Measurements from ENCODE around the gene WDR17. TPM values are rescaled to one million over a fixed set of nuclear protein-coding genes. Genes with fewer than 3 reads are reported as not detected.

The WDR17 gene
- total and polyA plus RNA-seq, 7 donors: 0.63 to 11.0 (median 5.8) TPM; not detected in 2

GRCh38 chr4:176142253-176142652 lies 76.6 kb downstream of the WDR17 start:
- 79 to 82% methylated on average over 2 of the region's 2 CpGs for WGBS, 2 donors
- Histone ChIP-seq H3K9me3 (no peaks in the 10 kb centered on the region), H3K4me3 (no peak overlapping the region), H3K27me3 (no peaks in the 10 kb centered on the region), H3K27ac (no peak overlapping the region), H3K36me3 (no peaks in the 10 kb centered on the region), H3K4me1 (no peaks in the 10 kb centered on the region)
- DNase-seq: no peak
- TF ChIP-seq POLR2AphosphoS5 (IDR thresholded peaks at IDR 0.05) (no peak), CTCF (IDR thresholded peaks at IDR 0.05) (no peak), POLR2A (IDR thresholded peaks at IDR 0.05) (no peak), EP300 (IDR thresholded peaks at IDR 0.05) (no peak)
- intact Hi-C loops (cut with DNase I): loop anchor here (10.0 kb wide), 1 partner anchor 107 kb away; no protein-coding TSS in a partner anchor

GRCh38 chr4:176149680-176150355 lies 84.2 kb downstream of the WDR17 start:
- Histone ChIP-seq H3K27me3 (no peaks in the 10 kb centered on the region), H3K36me3 (no peaks in the 10 kb centered on the region), H3K27ac (peak overlapping the region in 1 of 4 donors; percentile 34), H3K4me3 (no peak overlapping the region), H3K4me1 (peaks cover 0 to 27% (median 8%) of the 10 kb centered on the region in 4 donors), H3K9me3 (no peaks in the 10 kb centered on the region)
- 66 to 80% methylated on average over 3 of the region's 3 CpGs for WGBS, 2 donors
- intact Hi-C loops (cut with DNase I): loop anchor here (2.0 to 10.0 kb wide), 4 partner anchors 77 to 172 kb away; no protein-coding TSS in a partner anchor
- no peak for TF ChIP-seq CTCF (IDR thresholded peaks at IDR 0.05)
- no peak for TF ChIP-seq EP300 (IDR thresholded peaks at IDR 0.05)
- TF ChIP-seq POLR2A (IDR thresholded peaks at IDR 0.05): no peak
- no peak for DNase-seq

- DNase-seq: no peak
- peaks cover 0 to 27% (median 8%) of the 10 kb centered on the region in 4 donors for H3K4me1 ChIP-seq
- H3K36me3 ChIP-seq: no peaks in the 10 kb centered on the region
- H3K27me3 ChIP-seq: no peaks in the 10 kb centered on the region
- no peaks in the 10 kb centered on the region for H3K9me3 ChIP-seq
- intact Hi-C loops (cut with DNase I): loop anchor here (2.0 to 5.0 kb wide), 3 partner anchors 77 to 172 kb away; no protein-coding TSS in a partner anchor
- TF ChIP-seq POLR2A (IDR thresholded peaks at IDR 0.05) (no peak), CTCF (IDR thresholded peaks at IDR 0.05) (peak in 2 of 4 experiments; percentile 14 to 47)
- H3K27ac ChIP-seq: peak overlapping the region in 2 of 4 donors; percentile 34 to 60
- H3K4me3 ChIP-seq: no peak overlapping the region
Measured at GRCh38 chr4:176150356-176150682, 84.7 kb downstream of the WDR17 start.

- Histone ChIP-seq H3K36me3 (no peaks in the 10 kb centered on the region), H3K27me3 (no peaks in the 10 kb centered on the region), H3K4me1 (peaks cover 0 to 27% (median 8%) of the 10 kb centered on the region in 4 donors), H3K4me3 (no peak overlapping the region), H3K9me3 (no peaks in the 10 kb centered on the region), H3K27ac (peak overlapping the region in 3 of 4 donors; percentile 6 to 60 (median 34))
- 77 to 86% methylated on average over 2 of the region's 2 CpGs for WGBS, 2 donors
- no peak for DNase-seq
- intact Hi-C loops (cut with DNase I): loop anchor here (2.0 to 5.0 kb wide), 3 partner anchors 77 to 172 kb away; no protein-coding TSS in a partner anchor
- no peak for TF ChIP-seq POLR2A (IDR thresholded peaks at IDR 0.05)
- no peak for TF ChIP-seq EP300 (IDR thresholded peaks at IDR 0.05)
- no peak for TF ChIP-seq POLR2AphosphoS5 (IDR thresholded peaks at IDR 0.05)
- no peak for TF ChIP-seq CTCF (IDR thresholded peaks at IDR 0.05)
Measured at GRCh38 chr4:176150704-176151103, 85.1 kb downstream of the WDR17 start.
